ENCODE results near the gene TEPSIN. TPM values are rescaled to one million over a fixed set of nuclear protein-coding genes. Genes with fewer than 3 reads are reported as not detected.

The TEPSIN gene
- total RNA-seq, 1 donor from 2014 or later: 42.3 TPM

GRCh38 chr17:81233316-81233715 lies 5.5 kb downstream of the TEPSIN start:
- H3K9me3 Mint-ChIP-seq (ENCODE audit: unreplicated experiment): no peaks in the 10 kb centered on the region
- DNase-seq (ENCODE audit: extremely low spot score, unreplicated experiment): no peak
- no peaks in the 10 kb centered on the region for H3K27me3 Mint-ChIP-seq (ENCODE audit: unreplicated experiment)
- no peak for TF ChIP-seq CTCF (IDR thresholded peaks at IDR 0.05)
- H3K27ac Mint-ChIP-seq (ENCODE audit: unreplicated experiment): no peak overlapping the region
- peaks cover 14% of the 10 kb centered on the region for H3K36me3 Mint-ChIP-seq (ENCODE audit: unreplicated experiment)
- no peak overlapping the region for H3K4me3 Mint-ChIP-seq (ENCODE audit: unreplicated experiment)
- peaks cover 13% of the 10 kb centered on the region for H3K4me1 Mint-ChIP-seq (ENCODE audit: unreplicated experiment)

GRCh38 chr17:81232616-81233241 lies 6.1 kb downstream of the TEPSIN start:
- Mint-ChIP-seq H3K36me3 (ENCODE audit: unreplicated experiment) (peaks cover 18% of the 10 kb centered on the region), H3K27me3 (ENCODE audit: unreplicated experiment) (no peaks in the 10 kb centered on the region)

GRCh38 chr17:81231766-81232581 lies 6.9 kb downstream of the TEPSIN start:
- H3K4me1 Mint-ChIP-seq (ENCODE audit: unreplicated experiment): peaks cover under 1% of the 10 kb centered on the region
- H3K36me3 Mint-ChIP-seq (ENCODE audit: unreplicated experiment): peaks cover 20% of the 10 kb centered on the region
- no peak for TF ChIP-seq CTCF (IDR thresholded peaks at IDR 0.05)
- H3K9me3 Mint-ChIP-seq (ENCODE audit: unreplicated experiment): no peaks in the 10 kb centered on the region
- DNase-seq (ENCODE audit: extremely low spot score, unreplicated experiment): no peak
- H3K27me3 Mint-ChIP-seq (ENCODE audit: unreplicated experiment): no peaks in the 10 kb centered on the region
- H3K4me3 Mint-ChIP-seq (ENCODE audit: unreplicated experiment): no peak overlapping the region
- H3K27ac Mint-ChIP-seq (ENCODE audit: unreplicated experiment): no peak overlapping the region

More at GRCh38 chr17:81232616-81233241, 6.1 kb downstream of the TEPSIN start:
- Mint-ChIP-seq H3K9me3 (ENCODE audit: unreplicated experiment) (no peaks in the 10 kb centered on the region), H3K4me3 (ENCODE audit: unreplicated experiment) (no peak overlapping the region), H3K27ac (ENCODE audit: unreplicated experiment) (no peak overlapping the region), H3K4me1 (ENCODE audit: unreplicated experiment) (peaks cover 8% of the 10 kb centered on the region)
- no peak for DNase-seq (ENCODE audit: extremely low spot score, unreplicated experiment)
- no peak for TF ChIP-seq CTCF (IDR thresholded peaks at IDR 0.05)

- no peaks in the 10 kb centered on the region for H3K4me1 Mint-ChIP-seq (ENCODE audit: unreplicated experiment)
- no peak overlapping the region for H3K4me3 Mint-ChIP-seq (ENCODE audit: unreplicated experiment)
- DNase-seq (ENCODE audit: extremely low spot score, unreplicated experiment): no peak
- H3K9me3 Mint-ChIP-seq (ENCODE audit: unreplicated experiment): no peaks in the 10 kb centered on the region
- peaks cover 20% of the 10 kb centered on the region for H3K36me3 Mint-ChIP-seq (ENCODE audit: unreplicated experiment)
- no peak for TF ChIP-seq CTCF (IDR thresholded peaks at IDR 0.05)
- no peaks in the 10 kb centered on the region for H3K27me3 Mint-ChIP-seq (ENCODE audit: unreplicated experiment)
- H3K27ac Mint-ChIP-seq (ENCODE audit: unreplicated experiment): no peak overlapping the region
Observed at GRCh38 chr17:81231121-81231645, 7.7 kb downstream of the TEPSIN start.

Measured in osteocyte (in vitro differentiated cells).